GM19328 (cell line): ENCODE data around the gene CDK2.
"Not testable (repeated sequence)": the region's sequence is repeated elsewhere in the genome, so short reads cannot be mapped to it uniquely, and the experiment has no call there.

Experiments used
- ATAC-seq: cut with Tn5 transposase; IDR thresholded peaks from one replicate; pipeline ENCODE4 v1.9.1; 2021; ENCODE audit warnings: mild to moderate bottlenecking, moderate library complexity; ENCODE audit not compliant: unreplicated experiment

Gene CDK2

DNA sequence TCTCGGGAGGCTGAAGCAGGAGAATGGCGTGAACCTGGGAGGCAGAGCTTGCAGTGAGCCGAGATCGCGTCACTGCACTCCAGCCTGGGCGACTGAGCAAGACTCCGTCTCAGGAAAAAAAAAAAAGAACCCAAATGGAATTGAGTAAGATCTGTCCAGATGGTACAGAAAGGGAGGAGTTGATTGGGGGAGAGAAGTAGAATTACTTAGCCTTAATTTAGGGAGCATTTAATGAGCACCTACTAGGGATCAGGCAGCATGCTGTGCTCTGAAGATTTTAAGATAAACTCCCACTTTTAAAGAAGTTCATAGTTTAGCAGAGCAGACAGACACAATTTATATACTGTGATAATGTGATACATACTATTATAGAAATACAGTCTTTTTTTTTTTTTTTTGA, 11.8 kb downstream of the CDK2 start:
- ATAC-seq = no peak

DNA sequence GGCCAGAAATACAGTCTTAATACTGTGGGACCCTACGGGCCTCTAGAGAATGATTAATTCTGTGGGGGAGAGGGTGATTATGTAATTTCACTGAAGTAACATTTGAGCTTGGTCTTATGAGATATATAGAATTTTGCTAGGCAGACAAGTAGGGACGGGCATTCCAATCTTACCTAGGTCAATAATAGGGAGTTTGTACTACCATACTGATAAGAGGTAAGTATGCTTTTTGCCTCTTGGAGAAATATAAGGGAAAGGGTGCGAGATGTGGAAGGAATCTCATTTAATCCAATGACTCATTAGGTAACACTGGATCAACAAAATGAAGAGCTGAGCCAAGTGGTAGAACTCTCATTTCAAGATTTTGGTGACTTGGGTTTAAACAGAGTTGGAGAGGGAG, 12.4 kb downstream of the CDK2 start:
- no peak for ATAC-seq

DNA sequence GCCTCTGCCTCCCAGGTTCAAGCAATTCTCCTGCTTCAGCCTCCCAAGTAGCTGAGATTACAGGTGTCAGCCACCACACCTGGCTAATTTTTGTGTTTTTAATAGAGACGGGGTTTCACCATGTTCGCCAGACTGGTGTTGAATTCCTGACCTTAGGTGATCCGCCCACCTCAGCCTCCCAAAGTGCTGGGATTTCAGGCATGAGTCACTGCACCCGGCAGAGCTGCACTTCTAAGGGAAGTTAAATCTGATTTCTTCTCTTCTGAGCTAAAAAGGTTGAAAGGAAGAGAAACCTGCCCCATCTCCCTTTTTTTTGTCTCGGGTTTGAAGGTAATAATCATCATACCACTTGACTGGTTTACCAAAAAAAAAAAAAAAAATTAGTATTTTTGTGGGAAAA, 15.3 kb downstream of the CDK2 start:
- not testable (repeated sequence) for ATAC-seq

DNA sequence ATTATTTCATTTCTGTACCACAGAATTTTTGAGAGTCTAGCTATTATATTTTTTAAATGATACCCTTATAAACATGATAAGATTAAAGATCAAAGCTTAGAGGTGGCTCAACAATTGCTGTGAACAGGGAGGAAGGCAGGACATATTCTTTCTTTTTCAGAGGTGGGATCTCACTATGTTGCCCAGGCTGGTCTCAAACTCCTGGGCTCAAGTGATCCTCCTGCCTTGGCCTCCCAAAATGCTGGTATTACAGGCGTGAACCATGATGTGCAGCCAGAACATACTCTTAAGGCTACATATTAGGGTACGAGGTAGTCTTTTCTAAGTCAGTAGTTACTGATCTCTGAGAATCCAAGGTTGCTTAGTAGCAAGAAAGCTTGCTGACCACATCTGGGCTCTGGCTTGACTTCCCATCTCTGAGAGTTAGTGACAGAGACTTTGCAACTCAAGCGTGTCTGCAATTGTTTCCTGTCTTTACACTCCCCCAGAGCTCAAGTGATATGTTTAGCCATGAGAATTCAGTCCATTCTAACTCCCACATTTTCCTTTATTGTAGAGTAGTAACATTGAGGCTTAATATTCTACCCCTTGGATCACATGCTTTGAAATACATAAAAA, 15.8 kb downstream of the CDK2 start:
- ATAC-seq = peak; percentile 88

DNA sequence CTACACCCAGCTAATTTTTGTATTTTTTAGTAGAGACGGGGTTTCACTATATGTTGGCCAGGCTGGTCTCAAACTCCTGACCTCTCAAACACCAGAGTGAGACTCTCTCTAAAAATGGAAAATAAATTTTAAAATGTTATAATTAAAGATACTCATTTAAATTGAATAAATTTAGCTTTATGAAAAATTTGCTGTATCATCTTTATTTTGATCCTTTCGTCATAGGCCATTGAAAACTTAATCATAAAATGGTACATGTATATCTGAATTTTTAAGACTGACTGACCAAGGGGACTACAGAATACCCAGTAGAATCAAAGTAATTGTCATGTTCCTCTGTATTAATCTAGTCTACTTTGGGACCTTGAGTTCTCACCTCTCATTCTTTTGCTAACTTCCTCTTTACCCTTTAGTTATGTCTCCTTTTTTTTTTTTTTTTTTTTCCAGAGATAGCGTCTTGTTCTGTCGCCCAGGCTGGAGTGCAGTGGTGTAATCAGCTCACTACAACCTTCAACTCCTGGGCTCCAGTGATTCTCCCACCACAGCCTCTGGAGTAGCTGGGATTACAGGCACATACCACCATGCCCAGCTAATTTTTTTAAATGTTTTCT, 16.7 kb downstream of the CDK2 start:
- ATAC-seq = no peak

DNA sequence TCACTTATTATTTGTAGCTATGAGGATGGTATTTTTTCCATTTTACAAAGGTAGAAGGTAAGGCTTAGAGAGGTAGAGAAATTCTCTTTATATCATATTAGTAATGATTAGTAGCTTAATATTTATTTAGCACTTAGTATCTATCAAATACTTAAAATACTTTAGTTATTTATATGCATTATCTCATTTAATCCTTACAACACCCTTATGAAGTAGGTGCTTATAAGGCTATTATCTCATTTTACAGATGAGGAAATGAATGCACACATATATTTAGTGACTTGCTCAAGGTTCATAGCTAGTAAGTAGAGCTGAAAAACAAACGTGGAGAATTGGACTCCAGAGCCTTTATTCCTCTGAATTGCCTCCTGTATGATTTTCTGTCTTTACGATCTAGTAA, 18.2 kb downstream of the CDK2 start:
- no peak for ATAC-seq

DNA sequence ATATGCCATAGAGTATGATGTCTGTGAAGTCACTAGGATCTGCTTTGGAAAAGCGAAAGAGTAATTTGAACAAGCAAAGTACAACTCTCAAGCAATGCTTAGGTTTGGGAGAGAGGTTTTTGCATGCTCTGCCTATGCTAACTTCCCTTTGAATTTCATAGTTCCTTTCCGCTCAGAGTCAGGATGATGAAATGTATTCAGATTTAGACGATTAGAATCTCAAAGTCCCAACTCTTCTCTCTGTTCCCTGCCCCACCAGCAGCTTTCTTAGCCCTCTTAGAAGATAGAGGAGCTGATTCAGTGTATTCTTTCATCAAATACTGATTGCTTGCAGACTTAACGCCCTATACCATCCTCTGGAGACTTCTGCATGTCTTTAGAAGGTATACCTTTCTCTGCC, 18.7 kb downstream of the CDK2 start:
- no peak for ATAC-seq

DNA sequence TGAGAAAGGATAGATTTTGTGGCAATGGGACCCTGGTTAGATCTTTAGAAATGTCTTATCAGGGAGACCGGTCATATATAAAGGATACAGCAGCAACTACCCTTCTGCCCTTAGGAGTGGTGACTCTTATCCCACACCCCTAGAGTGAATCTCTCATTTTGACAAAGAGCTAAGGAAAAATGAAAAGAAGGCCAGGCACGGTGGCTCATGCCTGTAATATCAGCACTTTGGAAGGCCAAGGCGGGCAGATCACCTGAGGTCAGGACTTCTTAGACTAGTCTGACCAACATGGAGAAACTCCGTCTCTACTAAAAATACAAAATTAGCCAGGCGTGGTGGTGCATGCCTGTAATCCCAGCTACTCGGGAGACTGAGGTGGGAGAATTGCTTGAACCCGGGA, 19.3 kb downstream of the CDK2 start:
- not testable (repeated sequence) for ATAC-seq

DNA sequence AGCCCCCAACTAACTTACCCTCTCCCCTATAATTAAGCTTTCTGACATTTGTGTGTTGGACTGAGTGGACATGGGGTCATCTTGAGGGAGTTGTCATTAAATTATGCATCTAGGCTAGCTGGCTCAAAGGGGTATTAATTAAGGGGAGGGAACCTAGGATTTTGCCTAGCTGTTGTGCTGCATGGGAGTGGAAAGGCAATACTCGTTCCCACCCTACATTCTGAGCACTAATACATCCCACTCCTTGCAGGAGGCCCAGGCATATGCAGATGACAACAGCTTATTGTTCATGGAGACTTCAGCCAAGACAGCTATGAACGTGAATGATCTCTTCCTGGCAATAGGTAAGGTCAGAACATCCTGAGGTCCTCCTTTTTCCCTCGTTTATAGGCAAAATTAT, 24.5 kb downstream of the CDK2 start:
- ATAC-seq = no peak

DNA sequence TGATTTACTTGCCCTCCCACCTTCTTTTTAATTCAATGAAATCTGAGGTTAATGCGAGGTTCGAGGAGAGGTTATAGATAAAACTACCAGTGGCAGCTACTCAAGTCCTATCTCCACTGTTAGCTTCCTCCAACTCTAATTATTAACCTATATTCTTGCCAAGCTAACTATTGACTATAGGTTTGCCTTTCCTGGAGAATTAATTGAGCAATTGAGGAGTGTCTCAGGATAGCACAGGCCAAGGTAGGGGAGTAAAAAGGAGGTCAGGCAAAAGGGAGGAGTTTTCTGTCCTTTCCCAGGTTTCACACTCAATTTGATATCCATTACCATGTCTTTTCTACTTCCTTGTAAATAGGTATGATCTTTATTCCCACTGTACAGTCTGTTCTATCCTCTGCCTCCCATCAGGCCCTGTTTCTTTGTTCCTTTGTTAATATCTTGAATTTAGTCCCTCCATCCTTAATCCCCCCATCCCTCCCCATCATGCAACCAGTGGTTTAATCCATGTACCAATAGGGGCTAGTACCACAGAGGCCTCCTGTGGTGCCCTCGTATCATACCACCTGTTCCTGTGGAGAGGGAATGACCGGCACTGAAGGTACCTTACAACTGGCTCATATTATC, 26.7 kb downstream of the CDK2 start:
- ATAC-seq = no peak

DNA sequence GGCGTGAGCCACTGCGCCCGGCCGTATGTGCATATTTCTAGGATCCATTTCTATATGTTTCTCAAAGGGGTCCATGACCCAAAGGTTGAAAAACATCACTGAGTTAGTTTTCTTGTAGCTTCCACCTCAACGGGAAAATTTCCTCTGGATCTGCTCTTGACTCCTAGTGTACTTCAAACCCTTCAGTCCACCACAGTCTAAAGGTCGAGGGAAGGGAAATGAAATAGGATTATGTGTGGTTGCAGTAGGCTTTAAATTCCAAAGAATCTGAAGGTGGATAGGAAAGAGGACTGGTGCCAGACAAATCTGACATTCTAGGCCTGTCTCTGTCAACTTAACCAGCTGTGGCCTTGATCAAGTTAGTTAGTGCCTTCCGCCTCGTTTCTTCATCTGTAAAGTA, 28.7 kb downstream of the CDK2 start:
- ATAC-seq = no peak

DNA sequence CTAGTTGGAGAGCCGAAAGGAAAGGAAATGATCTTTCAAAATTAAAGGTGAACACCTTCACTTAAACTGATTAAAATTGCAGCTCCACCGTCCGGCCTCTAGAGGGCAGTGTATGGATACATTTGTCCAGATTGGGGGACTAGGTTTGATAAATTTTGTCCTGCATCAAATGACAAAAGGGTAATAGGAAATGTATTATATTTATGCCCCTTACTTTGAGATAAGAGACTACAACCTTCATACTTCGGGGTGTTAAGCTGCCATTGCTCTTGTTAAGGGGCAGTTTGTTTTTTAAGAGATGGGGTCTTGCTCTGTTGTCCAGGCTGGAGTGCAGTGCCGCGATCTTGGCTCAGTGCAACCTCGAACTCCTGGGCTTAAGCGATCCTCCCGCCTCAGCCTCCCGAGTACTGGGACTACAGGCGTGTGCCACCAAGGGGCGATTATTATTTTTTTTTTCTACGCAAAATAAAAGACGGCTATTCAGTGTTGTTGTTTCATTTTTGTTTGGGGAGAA, 29.6 kb downstream of the CDK2 start:
- ATAC-seq = no peak

DNA sequence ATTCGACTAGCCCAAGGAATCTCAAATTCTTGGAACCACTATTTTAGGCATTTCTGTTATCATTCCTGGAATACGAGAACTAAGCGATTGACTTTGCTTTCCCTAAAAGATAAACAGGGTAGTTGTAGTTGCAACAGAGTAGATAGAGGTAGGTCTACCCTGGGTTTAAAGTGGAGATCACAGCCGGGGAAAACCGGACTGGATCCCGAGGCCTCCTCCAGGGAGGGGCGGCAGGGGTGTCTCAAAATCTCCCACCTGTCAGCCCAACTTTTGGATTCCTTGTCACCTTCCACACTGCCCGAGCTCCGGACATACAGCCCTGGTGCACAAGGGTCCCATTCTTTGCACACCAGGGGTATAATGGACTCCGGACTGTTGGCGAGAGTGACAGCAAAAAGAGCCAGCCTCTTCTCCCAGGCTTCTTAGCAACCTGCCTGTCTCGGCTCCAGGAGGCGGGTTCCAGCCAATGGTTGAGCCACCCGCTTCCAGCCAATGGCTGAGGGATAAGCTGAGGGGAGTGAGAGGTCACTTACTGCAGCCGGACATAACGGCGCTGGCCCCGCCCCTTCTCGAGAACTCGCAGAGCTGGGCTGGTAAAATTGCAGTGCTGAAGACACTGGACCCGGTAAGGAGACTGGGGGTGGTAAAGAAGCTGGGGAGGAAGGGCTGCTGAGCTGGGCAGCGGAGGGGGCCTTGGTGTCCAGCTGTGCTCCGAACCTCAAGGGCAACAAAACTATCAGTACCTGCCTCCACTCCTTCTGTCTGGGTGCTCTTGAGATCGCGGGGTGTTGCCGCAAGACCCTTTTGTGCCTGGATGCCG, 30.3 kb downstream of the CDK2 start, which contains the start of gene SUOX:
TSS of gene SUOX (plus strand) at position 562 of the 820 bp plus-strand sequence. CDS start 4,946 bp downstream, outside the sequence.
- peak; percentile 99 for ATAC-seq

DNA sequence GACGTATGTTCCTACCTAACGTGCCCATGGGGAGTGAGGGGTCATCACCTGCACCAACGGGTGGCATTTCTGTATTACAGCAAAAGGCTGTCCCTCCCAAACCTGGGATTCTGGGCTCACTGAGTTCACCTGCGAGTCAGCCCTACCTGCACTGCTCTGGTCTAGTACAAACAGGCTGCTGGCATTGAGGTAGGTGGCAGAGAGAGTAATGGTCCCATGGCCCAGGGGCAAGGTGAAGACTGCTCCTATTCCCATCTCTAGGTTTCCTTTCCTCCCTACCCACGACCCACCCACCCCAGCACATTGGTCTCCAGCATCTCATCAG, 30.9 kb downstream of the CDK2 start:
- ATAC-seq = no peak

DNA sequence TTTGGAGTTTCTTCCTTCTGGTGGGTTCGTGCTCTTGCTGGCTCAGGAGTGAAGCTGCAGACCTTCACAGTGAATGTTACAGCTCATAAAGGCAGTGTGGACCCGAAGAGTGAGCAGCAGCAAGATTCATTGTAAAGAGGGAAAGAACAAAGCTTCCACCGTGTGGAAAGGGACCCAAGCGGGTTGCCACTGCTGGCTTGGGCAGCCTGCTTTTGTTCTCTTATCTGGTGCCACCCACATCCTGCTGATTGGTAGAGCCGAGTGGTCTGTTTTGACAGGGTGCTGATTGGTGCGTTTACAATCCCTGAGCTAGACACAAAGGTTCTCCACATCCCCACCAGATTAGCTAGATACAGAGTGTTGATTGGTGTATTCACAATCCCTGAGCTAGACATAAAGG, 32.9 kb downstream of the CDK2 start:
- ATAC-seq = not testable (repeated sequence)

DNA sequence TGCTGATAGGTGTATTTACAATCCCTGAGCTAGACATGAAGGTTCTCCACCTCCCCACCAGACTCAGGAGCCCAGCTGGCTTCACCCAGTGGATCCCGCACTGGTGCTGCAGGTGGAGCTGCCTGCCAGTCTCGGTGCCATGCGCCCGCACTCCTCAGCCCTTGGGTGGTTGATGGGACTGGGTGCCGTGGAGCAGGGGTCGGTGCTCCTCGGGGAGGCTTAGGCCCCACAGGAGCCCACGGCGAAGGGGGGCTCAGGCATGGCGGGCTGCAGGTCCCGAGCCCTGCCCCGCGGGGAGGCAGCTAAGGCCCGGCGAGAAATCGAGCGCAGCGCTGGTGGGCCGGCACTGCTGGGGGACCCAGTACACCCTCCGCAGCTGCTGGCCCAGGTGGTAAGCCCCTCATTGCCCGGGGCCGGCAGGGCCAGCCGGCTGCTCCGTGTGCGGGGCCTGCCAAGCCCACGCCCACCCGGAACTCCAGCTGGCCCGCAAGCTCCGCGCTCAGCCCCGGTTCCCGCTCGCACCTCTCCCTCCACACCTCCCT, 33.4 kb downstream of the CDK2 start:
- ATAC-seq = not testable (repeated sequence)

DNA sequence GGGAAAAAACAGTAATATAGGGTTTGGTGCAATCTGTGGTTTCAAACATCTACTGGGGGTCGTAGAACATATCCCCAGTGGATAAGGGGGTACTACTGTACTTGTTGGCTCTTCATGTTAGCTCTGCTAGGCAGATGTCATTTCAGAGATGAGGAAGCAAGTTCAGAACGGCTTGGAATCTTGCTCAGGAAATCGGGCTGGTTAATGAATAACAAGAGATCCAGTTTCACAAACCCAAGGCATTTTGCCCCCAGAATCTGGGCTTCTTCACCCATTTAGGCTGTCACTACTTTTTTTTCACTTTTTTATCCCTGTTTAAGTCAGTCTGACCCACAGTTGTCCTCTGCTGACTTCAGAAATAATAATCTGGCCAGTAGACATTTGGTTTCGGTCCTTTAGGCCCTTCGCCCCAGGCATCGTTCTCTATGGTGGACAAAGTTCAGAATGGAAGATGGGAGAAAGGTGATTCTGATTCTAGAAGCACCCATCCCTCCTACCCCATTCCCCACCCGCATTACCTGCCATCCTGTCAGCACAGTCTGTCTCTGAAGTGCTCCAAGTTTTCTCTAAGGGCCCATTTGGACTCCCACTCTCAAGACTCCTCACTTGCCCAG, 35.0 kb downstream of the CDK2 start:
- ATAC-seq = no peak

DNA sequence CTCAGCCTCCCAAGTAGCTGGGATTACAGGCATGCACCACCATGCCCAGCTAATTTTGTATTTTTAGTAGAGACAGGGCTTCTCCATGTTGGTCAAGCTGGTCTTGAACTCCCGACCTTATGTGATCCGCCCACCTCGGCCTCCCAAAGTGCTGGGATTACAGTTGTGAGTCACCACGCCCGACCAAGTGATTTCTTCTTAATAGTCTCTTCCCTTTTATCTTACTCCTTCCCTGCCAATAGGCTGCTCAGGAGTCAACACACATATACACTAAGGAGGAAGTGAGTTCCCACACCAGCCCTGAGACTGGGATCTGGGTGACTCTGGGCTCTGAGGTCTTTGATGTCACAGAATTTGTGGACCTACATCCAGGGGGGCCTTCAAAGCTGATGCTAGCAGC, 36.7 kb downstream of the CDK2 start:
- not testable (repeated sequence) for ATAC-seq

DNA sequence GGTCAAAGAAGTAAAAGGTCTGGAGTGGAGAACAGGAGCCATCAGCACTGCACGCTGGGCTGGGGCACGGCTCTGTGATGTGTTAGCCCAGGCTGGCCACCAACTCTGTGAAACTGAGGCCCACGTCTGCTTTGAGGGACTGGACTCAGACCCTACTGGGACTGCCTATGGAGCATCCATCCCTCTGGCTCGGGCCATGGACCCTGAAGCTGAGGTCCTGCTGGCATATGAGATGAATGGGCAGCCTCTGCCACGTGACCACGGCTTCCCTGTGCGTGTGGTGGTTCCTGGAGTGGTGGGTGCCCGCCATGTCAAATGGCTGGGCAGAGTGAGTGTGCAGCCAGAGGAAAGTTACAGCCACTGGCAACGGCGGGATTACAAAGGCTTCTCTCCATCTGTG, 37.6 kb downstream of the CDK2 start:
- no peak for ATAC-seq

DNA sequence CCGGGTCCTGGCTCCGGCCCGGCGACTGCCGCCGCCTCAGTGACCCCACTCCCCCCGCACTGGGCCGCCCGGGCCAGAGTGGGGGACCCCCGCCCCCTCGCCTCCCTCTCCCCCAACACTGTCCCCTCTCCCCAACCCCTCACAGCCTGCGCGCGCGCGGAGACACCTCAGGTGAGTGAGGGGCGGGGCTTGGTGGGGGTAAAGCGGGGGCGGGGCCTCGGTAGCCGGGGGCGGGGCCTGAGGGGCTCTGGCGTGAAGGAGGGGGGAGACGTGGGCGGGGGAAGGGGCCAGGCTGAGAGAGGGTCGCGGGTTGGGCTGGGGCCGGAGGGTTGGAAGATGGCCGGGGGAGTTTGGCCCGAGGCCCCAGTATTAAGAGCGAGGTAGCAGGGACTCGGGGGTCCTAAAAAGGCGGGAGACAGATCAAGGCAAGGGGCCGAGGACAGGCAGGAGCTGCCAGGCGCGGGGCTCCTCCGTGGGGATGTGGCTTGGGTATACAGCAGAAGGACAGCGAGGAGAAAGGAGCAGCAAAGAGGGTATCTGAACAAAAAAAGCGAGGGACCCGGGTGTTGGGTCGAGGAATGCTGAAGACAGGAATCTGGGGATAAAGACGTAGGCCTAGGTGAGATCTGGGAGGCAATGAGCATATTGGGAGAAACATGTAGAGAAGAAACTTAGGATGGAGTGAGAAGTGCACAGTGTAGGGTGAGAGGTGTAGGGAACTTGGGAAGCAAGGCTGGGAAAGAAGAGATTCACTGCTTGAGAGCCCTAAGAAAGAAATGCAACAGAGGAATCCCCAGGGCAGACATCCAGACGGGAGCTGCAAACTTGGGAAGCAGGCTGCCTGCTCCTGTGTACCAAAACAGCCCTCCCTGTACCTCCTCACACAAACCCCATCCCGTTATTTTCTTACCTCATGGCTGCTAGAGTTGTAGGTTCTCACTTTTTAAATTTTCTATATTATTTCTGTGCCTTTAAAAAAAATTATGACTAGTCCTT, 41.2 kb downstream of the CDK2 start:
- ATAC-seq = no peak
